GM18907 (cell line): Measurements from ENCODE around the gene DSE.
"Not testable (repeated sequence)": the region's sequence is repeated elsewhere in the genome, so short reads cannot be mapped to it uniquely, and the experiment has no call there.

Experiments used
- ATAC-seq: cut with Tn5 transposase; IDR thresholded peaks from one replicate; pipeline ENCODE4 v1.9.1; 2021; ENCODE audit warnings: mild to moderate bottlenecking, moderate library complexity; ENCODE audit not compliant: unreplicated experiment

Gene DSE

GRCh38 chr6:116370760-116371119 lies at the start of gene DSE:
Gene DSE, plus strand, starts transcription at chr6:116370947. Its CDS starts 28,304 bp downstream, at chr6:116399251.
- peak; percentile 80 for ATAC-seq

GRCh38 chr6:116321933-116322332 lies 48.8 kb upstream of the DSE start:
- ATAC-seq: not testable (repeated sequence)

GRCh38 chr6:116323863-116324262 lies 46.9 kb upstream of the DSE start:
- no peak for ATAC-seq

GRCh38 chr6:116325634-116326132 lies 45.1 kb upstream of the DSE start:
- ATAC-seq: not testable (repeated sequence)

- no peak for ATAC-seq
Measured at GRCh38 chr6:116326181-116326671, 44.5 kb upstream of the DSE start.

- ATAC-seq: no peak
Measured at GRCh38 chr6:116326996-116327395, 43.8 kb upstream of the DSE start.

GRCh38 chr6:116327803-116328527 lies 42.8 kb upstream of the DSE start:
- ATAC-seq: no peak

- ATAC-seq: no peak
Measured at GRCh38 chr6:116328528-116328903, 42.2 kb upstream of the DSE start.

- no peak for ATAC-seq
Measured at GRCh38 chr6:116329156-116329555, 41.6 kb upstream of the DSE start.

GRCh38 chr6:116330511-116330910 lies 40.2 kb upstream of the DSE start:
- no peak for ATAC-seq

- no peak for ATAC-seq
Measured at GRCh38 chr6:116332096-116332495, 38.7 kb upstream of the DSE start.

- not testable (repeated sequence) for ATAC-seq
Measured at GRCh38 chr6:116334638-116335409, 35.9 kb upstream of the DSE start.

GRCh38 chr6:116335612-116336215 lies 35.0 kb upstream of the DSE start:
- ATAC-seq: no peak

- ATAC-seq: no peak
Measured at GRCh38 chr6:116338943-116339342, 31.8 kb upstream of the DSE start.

GRCh38 chr6:116340625-116341024 lies 30.1 kb upstream of the DSE start:
- ATAC-seq: not testable (repeated sequence)

- no peak for ATAC-seq
Measured at GRCh38 chr6:116349216-116349615, 21.5 kb upstream of the DSE start.

- ATAC-seq: peak; percentile 41
Measured at GRCh38 chr6:116351101-116351500, 19.6 kb upstream of the DSE start.

GRCh38 chr6:116352515-116353471 lies 18.0 kb upstream of the DSE start:
- peak; percentile 89 for ATAC-seq

GRCh38 chr6:116354236-116354635 lies 16.5 kb upstream of the DSE start:
- ATAC-seq: no peak

- ATAC-seq: no peak
Measured at GRCh38 chr6:116355796-116356195, 15.0 kb upstream of the DSE start.
